B cell (primary cell): ENCODE measurements around the gene ACADM.

Experiments used
- CTCF ChIP-seq: fragments of 200-600 bp; IDR thresholded peaks from one replicate; pipeline ENCODE4 v1.8.0; 2022; ENCODE audit warnings: antibody characterized with exemption, mild to moderate bottlenecking
- EZH2 ChIP-seq: IDR thresholded peaks from 2 replicates; pipeline ENCODE4 v1.6.1; 2012; ENCODE audit warnings: borderline replicate concordance, low read depth, mild to moderate bottlenecking, moderate library complexity, low read length; ENCODE audit not compliant: insufficient read depth, poor library complexity, severe bottlenecking

GRCh38 chr1:75765697-75766355 is 41.3 kb downstream of the ACADM start:
- TF ChIP-seq CTCF (no peak), EZH2 (no peak)
